ENCODE data around the gene SIX2.

SIX2 gene

DNA sequence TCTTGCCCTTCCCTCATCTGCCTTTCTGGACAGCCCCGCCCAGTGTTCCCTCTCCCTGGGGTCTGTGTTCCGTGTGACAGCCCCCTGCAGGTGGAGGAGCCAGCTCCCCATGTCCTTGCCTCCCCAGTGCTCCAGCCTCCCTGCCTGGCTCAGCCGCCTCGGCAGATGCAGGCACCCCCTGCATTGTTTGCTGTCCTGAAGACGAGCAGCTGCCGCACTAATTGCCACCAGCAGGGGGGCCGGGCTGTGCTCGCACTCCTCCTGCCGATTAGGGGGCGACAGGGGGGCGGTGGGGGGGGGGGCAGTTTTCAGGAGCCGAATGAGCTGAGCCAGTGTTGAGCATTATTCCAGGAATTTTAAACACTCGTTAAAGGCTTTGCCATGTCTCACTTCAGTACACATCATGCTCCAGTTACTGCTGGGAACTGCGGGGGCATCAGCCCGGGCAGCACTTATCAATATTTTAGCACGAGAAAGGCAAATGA lies 44.5 kb downstream of the SIX2 start:
- DNase-seq = no peak

DNA sequence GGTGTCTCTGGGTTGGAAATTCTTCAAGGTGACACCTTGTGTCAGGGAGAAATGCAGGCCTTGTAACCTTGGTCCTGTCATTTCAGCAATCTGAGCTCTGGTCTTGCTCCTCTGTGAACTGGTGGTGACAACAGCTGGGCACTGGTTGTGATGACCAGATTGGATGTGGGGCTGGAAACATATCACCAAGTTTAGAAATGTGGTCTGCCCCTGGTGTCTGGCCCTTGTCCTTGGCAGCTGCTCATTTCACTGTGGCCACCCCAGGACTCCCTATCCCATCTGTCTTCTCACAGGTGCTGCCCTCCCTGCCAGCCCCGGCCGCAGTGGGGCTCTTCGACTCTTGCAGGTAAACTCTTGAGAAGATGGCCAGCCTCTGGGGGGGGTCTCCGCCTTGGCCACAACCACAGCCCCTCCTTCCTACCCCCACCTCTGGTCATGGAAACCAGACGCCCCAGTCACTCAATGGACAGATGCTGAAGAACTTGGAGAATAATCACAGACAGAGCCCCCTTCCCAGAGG lies 47.0 kb downstream of the SIX2 start:
- no peak for DNase-seq

DNA sequence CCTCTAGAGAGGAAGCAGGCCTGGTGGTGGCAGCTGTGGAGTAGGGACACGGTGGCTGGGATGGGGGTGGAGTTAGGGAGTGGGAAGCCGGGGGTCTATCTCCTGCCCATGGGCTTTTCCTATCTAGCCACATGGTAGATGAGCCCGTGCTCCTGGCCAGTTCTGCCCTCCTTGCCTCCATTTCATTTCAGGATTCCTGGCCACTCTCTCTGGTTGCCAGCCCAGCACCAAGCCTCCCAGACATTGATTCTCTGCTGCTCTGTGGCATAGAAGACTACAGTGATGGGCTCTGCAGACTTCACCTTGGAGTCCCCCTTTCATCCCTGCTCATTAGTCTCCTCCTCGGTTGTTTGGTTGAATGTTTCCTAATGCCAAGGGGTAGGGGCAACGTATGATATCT lies 48.4 kb downstream of the SIX2 start:
- DNase-seq = no peak

DNA sequence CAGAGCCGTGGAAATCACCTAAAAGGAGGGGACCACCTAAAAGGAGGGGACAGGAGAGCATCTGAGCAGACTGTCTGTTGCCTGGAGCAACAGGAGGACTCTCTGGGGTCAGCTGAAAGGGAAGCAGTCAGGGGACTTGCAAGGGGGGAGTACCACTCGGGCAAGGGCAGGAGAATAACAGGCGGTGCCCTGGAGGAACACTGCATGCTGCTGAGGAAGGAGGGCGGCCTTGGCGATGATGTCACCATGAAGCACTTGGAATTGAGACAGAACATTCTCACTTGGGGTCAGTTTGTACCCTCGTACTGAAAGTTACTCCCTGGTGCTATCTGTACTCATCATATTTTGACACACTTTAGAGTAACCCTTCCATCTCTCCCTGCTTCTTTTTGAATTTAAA lies 49.4 kb downstream of the SIX2 start:
- no peak for DNase-seq

DNA sequence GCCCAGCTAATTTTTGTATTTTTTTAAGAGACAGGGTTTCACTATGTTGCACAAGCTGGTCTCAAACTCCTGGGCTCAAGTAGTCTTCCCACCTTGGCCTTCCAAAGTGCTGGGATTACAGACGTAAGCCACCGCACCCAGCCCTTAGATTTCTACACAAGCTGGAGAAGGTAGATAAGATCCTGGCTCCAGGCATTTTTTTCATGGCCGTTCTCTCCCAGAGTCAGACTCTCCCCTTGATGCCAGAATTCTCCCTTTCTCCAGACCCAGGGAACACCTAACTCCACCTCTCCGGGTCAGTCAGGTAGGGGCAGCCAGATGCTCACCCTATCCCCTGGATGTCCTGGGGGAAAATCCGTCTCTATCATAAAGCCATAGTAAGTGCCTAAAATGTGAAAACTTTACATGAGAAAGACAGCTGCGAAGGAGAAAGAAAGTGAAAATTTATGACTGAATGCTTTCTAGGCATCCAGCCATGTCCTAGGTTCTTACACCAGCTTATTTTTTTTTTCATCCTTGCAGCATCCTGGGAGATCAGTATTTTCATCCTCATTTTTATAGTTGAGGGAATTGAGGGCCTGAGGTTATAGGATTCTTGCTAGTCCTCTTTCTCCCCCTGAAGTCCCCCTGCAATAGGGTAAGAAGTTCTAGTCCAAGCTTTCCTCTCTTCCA lies 51.5 kb downstream of the SIX2 start:
- DNase-seq = no peak

DNA sequence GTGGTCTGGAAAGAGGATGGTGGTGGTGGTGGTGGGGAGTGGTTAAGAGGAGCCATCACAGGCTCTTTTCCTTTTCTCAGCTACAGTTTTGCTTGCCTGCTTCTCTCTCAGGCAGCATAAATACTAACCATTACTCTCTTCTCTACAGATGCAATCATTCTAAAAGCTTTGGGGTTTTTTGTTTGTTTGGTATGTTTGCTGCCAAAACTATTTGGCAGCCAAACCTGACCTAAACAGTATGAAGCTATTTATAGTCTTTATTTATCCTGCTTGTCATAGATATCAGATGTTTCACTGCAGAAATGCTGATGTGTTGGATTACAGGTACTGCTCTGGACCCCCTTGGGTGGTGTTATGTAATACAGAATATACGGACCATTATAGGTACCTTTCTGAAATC lies 52.4 kb downstream of the SIX2 start:
- no peak for DNase-seq

DNA sequence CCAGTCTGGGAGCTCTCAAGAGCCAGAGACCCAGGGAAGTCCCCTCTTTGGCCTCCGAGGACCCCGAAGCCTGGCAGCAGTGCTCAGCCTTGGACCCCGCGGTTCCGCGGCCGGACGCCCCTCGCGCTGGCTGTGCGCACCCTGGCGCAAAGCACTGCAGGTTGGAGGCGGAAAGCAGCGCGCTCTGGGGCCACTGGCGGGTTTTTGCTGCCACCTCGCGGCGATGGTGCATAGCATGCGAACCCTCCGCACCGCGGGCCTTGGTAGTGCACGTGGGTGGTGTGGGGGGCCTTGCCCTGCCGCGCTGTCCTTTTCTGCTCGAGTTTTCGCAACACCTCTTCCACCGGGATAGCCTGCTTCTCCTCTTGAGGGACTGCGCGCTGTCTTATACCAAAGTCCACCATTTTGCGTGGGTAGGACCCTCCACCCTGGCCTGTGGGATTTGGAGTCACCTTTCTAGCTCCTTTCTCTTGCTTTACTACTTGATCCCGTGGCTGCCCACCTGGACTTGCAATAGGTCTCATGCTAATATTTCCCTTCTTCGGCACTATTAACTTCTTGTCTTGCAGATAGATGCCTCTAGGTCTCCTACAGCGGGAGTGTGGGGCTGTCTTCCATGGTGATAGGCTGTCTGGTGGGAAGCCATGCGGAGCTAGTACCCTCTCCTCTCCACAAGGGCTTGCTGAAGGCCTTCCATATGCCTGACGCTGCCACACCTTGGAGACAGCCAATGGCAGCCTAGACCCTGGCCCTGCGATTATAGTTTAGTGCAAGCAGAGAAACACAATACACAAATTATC lies 53.5 kb downstream of the SIX2 start:
- peak; percentile 54 for DNase-seq

Measured in activated effector memory CD4-positive, alpha-beta T cell treated with Interleukin-2 at 50 U/mL for 16 hours (primary cell).